Esophagus squamous epithelium (tissue), 5 donors: Measurements from ENCODE around the gene TRABD2B. TPM values are rescaled to one million over a fixed set of nuclear protein-coding genes. Genes with fewer than 3 reads are reported as not detected.

ENCODE experiments used
- DNase-seq: peaks from one replicate; lab custom pipeline; 2025; lab: John Stamatoyannopoulos, UW
- H3K27ac ChIP-seq, 4 donors: fragments of 200-600 bp; sonication (generic); one replicate each; pipeline ENCODE4 v1.5.1; 2016 to 2019; ENCODE audit warnings: mild to moderate bottlenecking in 1 of 4
- H3K27me3 ChIP-seq, 4 donors: fragments of 200-600 bp; sonication (generic); 1 replicate in 3 of 4; 2 replicates in 1 of 4; pipeline versions ENCODE4 v1.5.1 to v1.6.0; 2017 to 2021; ENCODE audit warnings: antibody characterized with exemption in 1 of 4
- H3K36me3 ChIP-seq, 3 donors: fragments of 200-600 bp; sonication (generic); one replicate each; pipeline ENCODE4 v1.5.1; 2016 to 2019
- H3K4me1 ChIP-seq, 3 donors: fragments of 200-600 bp; sonication (generic); one replicate each; pipeline ENCODE4 v1.5.1; 2017 to 2019
- H3K4me3 ChIP-seq, 4 donors: fragments of 200-600 bp; sonication (generic); 1 replicate in 3 of 4; 2 replicates in 1 of 4; pipeline ENCODE4 v1.5.1; 2016 to 2019; ENCODE audit warnings: mild to moderate bottlenecking in 2 of 4, moderate library complexity in 1 of 4
- H3K9me3 ChIP-seq, 3 donors: fragments of 200-600 bp; sonication (generic); one replicate each; pipeline ENCODE4 v1.5.1; 2016 to 2019
- CTCF ChIP-seq, 6 experiments: fragments of 450-650 bp in 4 of 6; fragments of 200-600 bp in 2 of 6; sonication (generic) in 2 of 6; IDR thresholded peaks; one replicate each; pipeline ENCODE4 v1.5.1; 2016 to 2019; ENCODE audit warnings: antibody characterized with exemption in 6 of 6, mild to moderate bottlenecking in 4 of 6, moderate library complexity in 4 of 6
- POLR2A ChIP-seq, 4 donors: fragments of 450-650 bp; IDR thresholded peaks; one replicate each; pipeline ENCODE4 v1.6.1; 2017; ENCODE audit warnings: antibody characterized with exemption in 4 of 4, mild to moderate bottlenecking in 4 of 4, moderate library complexity in 3 of 4
- WGBS, 2 donors: methylation state at CpG; one replicate each; pipeline ENCODE4 v1.1.5; 2018; 5-methylcytosine and 5-hydroxymethylcytosine counted together
- intact Hi-C: fragments of 100-400 bp; cut with DNase I; formaldehyde crosslinking; loops from one replicate; pipeline ENCODE4 v1.15.0; 2022
- total RNA-seq, 4 donors: library from RNA; depleted of rRNA; stranded (reverse); fragments of >200 nt; gene quantifications; one replicate each; pipeline ENCODE4 v1.1.0, GENCODE V29; 2016
- donor health status: DM: yes; HTN: yes; CAD: no.

The TRABD2B gene
- total RNA-seq, 4 donors from 2014 or later: 0.26 to 1.7 (median 0.50) TPM

GRCh38 chr1:47837056-47837830, 159.9 kb downstream of the TRABD2B start:
- H3K27ac ChIP-seq: peak overlapping the region in 2 of 4 donors; percentile 18 to 46
- no peak overlapping the region for H3K4me3 ChIP-seq
- 79 to 86% methylated on average over 13 of the region's 13 CpGs for WGBS, 2 donors

GRCh38 chr1:47835409-47835808, 161.8 kb downstream of the TRABD2B start:
- TF ChIP-seq POLR2A (IDR thresholded peaks at IDR 0.05) (no peak), CTCF (IDR thresholded peaks at IDR 0.05) (no peak)
- Histone ChIP-seq H3K4me1 (peaks cover 3 to 27% (median 4%) of the 10 kb centered on the region in 3 donors), H3K9me3 (peaks cover 0 to 20% (median 8%) of the 10 kb centered on the region in 3 donors), H3K36me3 (no peaks in the 10 kb centered on the region), H3K4me3 (no peak overlapping the region), H3K27me3 (no peaks in the 10 kb centered on the region), H3K27ac (no peak overlapping the region)
- DNase-seq: no peak
- intact Hi-C loops: no loop called here
- 46 to 88% methylated on average over 2 of the region's 2 CpGs for WGBS, 2 donors

More at GRCh38 chr1:47837056-47837830, 159.9 kb downstream of the TRABD2B start:
- DNase-seq: no peak
- Histone ChIP-seq H3K27me3 (no peaks in the 10 kb centered on the region), H3K36me3 (no peaks in the 10 kb centered on the region), H3K9me3 (peaks cover 0 to 20% (median 8%) of the 10 kb centered on the region in 3 donors), H3K4me1 (peaks cover 0 to 26% (median 0%) of the 10 kb centered on the region in 3 donors)
- TF ChIP-seq CTCF (IDR thresholded peaks at IDR 0.05) (no peak), POLR2A (IDR thresholded peaks at IDR 0.05) (no peak)
- intact Hi-C loops: no loop called here

GRCh38 chr1:47834326-47834725, 162.9 kb downstream of the TRABD2B start:
- TF ChIP-seq CTCF (IDR thresholded peaks at IDR 0.05): no peak
- TF ChIP-seq POLR2A (IDR thresholded peaks at IDR 0.05): no peak
- H3K36me3 ChIP-seq: no peaks in the 10 kb centered on the region
- peaks cover 3 to 31% (median 4%) of the 10 kb centered on the region in 3 donors for H3K4me1 ChIP-seq
- H3K4me3 ChIP-seq: no peak overlapping the region
- no peak for DNase-seq
- 52 to 63% methylated on average over 3 of the region's 3 CpGs for WGBS, 2 donors
- no peak overlapping the region for H3K27ac ChIP-seq
- no peaks in the 10 kb centered on the region for H3K27me3 ChIP-seq
- H3K9me3 ChIP-seq: peaks cover 0 to 20% (median 8%) of the 10 kb centered on the region in 3 donors
- intact Hi-C loops: no loop called here

DNA sequence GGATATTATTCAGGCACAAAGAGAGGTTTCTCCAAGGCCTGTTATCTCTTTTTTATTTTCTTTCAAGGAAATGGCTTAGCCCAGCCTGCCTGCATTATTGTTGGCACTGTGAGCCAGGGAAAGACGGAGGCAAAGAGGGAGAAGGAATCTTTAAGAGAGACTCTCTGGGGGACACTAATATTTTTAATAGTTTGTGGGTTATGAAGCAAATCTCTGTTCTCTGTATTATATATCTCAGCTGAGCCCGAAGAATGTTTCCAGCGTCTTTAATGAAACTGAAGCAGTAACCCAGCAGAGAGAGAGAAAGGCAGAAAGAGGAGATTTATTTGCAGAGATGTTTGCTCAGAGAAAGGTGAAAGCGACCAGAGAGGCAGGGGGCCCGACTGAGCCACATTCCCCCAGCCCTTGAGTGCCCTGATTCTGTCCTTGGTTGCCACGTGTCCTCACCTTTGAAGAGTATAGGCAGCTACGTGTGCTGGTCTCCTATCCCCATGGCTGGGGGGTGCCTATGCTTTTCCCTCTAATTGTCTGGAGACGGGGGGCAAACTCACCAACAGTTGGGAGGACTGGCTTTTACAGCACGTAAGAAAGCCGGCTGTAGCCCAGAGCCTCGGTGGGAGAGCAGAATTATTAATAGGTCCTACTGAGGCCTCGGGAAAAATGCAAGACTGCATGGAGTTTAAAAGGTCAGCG, 166.4 kb downstream of the TRABD2B start:
- no peak for DNase-seq
- Histone ChIP-seq H3K4me1 (peaks cover 3 to 38% (median 4%) of the 10 kb centered on the region in 3 donors), H3K27me3 (no peaks in the 10 kb centered on the region), H3K9me3 (peaks cover 0 to 19% (median 7%) of the 10 kb centered on the region in 3 donors), H3K4me3 (no peak overlapping the region), H3K36me3 (no peaks in the 10 kb centered on the region), H3K27ac (peak overlapping the region in 3 of 4 donors; percentile 18 to 68 (median 62))
- TF ChIP-seq POLR2A (IDR thresholded peaks at IDR 0.05) (no peak), CTCF (IDR thresholded peaks at IDR 0.05) (no peak)
- intact Hi-C loops: no loop called here
- WGBS, 2 donors: 62 to 67% methylated on average over 8 to 12 of the region's 13 CpGs

- intact Hi-C loops: no loop called here
- H3K36me3 ChIP-seq: no peaks in the 10 kb centered on the region
- H3K9me3 ChIP-seq: peaks cover 0 to 12% (median 0%) of the 10 kb centered on the region in 3 donors
- WGBS, 2 donors: 50 to 58% methylated on average over 2 to 3 of the region's 4 CpGs
- TF ChIP-seq POLR2A (IDR thresholded peaks at IDR 0.05) (no peak), CTCF (IDR thresholded peaks at IDR 0.05) (no peak)
- H3K27ac ChIP-seq: no peak overlapping the region
- no peaks in the 10 kb centered on the region for H3K27me3 ChIP-seq
- no peak overlapping the region for H3K4me3 ChIP-seq
- DNase-seq: no peak
- peaks cover 3 to 45% (median 4%) of the 10 kb centered on the region in 3 donors for H3K4me1 ChIP-seq
Measured at GRCh38 chr1:47830021-47830420, 167.2 kb downstream of the TRABD2B start.
